ENCODE results near the gene AKAP3. TPM values are rescaled to one million over a fixed set of nuclear protein-coding genes. Genes with fewer than 3 reads are reported as not detected.

AKAP3 gene
- polyA plus RNA-seq, 1 donor (not counting 4 experiments of a cell fraction or from before 2014, with no cell fraction given), result 0.72 TPM

- no peaks in the 10 kb centered on the region for H4K20me1 ChIP-seq (ENCODE audit: control insufficient read depth, extremely low read depth, insufficient read depth, low read length)
- H3K9me3 ChIP-seq (ENCODE audit: control insufficient read depth, low read depth, low read length), result no peaks in the 10 kb centered on the region
- H2AFZ ChIP-seq (ENCODE audit: control insufficient read depth, low read length), result no peak overlapping the region
- H3K36me3 ChIP-seq (ENCODE audit: control insufficient read depth in 2 of 2, extremely low read depth in 1 of 2, insufficient read depth in 2 of 2, low read length in 2 of 2), result peaks cover 1 to 4% of the 10 kb centered on the region in 2 experiments
- H3K9ac ChIP-seq (ENCODE audit: control insufficient read depth, extremely low read depth, insufficient read depth, low read length), result no peak overlapping the region
- H3K27ac ChIP-seq (ENCODE audit: control insufficient read depth, insufficient read depth, low read length), result no peak overlapping the region
- H3K9me1 ChIP-seq (ENCODE audit: control insufficient read depth, extremely low read depth, insufficient read depth, low read length), result no peaks in the 10 kb centered on the region
- dilution Hi-C loops (cut with MboI; ENCODE audit: extremely low pct_ligation_motif_present, low sequenced_read_pairs), result no loop called here
- H3K79me2 ChIP-seq (ENCODE audit: control insufficient read depth, insufficient read depth, low read length), result no peaks in the 10 kb centered on the region
- no peaks in the 10 kb centered on the region for H3K27me3 ChIP-seq (ENCODE audit: control insufficient read depth, extremely low read depth, insufficient read depth, low read length)
- H3K4me2 ChIP-seq (ENCODE audit: control insufficient read depth, extremely low read depth, insufficient read depth, low read depth, low read length), result no peak overlapping the region
- H3K4me3 ChIP-seq (ENCODE audit: control insufficient read depth in 2 of 3, extremely low read depth in 1 of 3, insufficient read depth in 2 of 3, low read depth in 1 of 3, low read length in 3 of 3), result no peak overlapping the region
- no peak for FAIRE-seq
- H3K4me1 ChIP-seq (ENCODE audit: control insufficient read depth, extremely low read depth, insufficient read depth, low read length), result no peaks in the 10 kb centered on the region
- DNase-seq (ENCODE audit: low read depth, low spot score), result no peak
- TF ChIP-seq, protein P1, sequence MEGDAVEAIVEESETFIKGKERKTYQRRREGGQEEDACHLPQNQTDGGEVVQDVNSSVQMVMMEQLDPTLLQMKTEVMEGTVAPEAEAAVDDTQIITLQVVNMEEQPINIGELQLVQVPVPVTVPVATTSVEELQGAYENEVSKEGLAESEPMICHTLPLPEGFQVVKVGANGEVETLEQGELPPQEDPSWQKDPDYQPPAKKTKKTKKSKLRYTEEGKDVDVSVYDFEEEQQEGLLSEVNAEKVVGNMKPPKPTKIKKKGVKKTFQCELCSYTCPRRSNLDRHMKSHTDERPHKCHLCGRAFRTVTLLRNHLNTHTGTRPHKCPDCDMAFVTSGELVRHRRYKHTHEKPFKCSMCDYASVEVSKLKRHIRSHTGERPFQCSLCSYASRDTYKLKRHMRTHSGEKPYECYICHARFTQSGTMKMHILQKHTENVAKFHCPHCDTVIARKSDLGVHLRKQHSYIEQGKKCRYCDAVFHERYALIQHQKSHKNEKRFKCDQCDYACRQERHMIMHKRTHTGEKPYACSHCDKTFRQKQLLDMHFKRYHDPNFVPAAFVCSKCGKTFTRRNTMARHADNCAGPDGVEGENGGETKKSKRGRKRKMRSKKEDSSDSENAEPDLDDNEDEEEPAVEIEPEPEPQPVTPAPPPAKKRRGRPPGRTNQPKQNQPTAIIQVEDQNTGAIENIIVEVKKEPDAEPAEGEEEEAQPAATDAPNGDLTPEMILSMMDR (optimal IDR thresholded peaks at IDR 0.05 in 1 of 3, IDR thresholded peaks at IDR 0.05 in 1 of 3, conservative IDR thresholded peaks at IDR 0.05 in 1 of 3; ENCODE audit: extremely low read depth in 1 of 3, insufficient read depth in 2 of 3, low read length in 3 of 3), result no peak
- TF ChIP-seq EZH2 (IDR thresholded peaks at IDR 0.05; ENCODE audit: low read length), result no peak
These were observed 30.9 kb upstream of the AKAP3 start for GRCh38 chr12:4679711-4680110.

- Histone ChIP-seq H3K36me3 (ENCODE audit: control insufficient read depth in 2 of 2, extremely low read depth in 1 of 2, insufficient read depth in 2 of 2, low read length in 2 of 2) (peaks cover 15 to 23% of the 10 kb centered on the region in 2 experiments), H3K79me2 (ENCODE audit: control insufficient read depth, insufficient read depth, low read length) (no peaks in the 10 kb centered on the region), H3K9me1 (ENCODE audit: control insufficient read depth, extremely low read depth, insufficient read depth, low read length) (no peaks in the 10 kb centered on the region), H4K20me1 (ENCODE audit: control insufficient read depth, extremely low read depth, insufficient read depth, low read length) (no peaks in the 10 kb centered on the region), H3K27me3 (ENCODE audit: control insufficient read depth, extremely low read depth, insufficient read depth, low read length) (no peaks in the 10 kb centered on the region), H3K4me3 (ENCODE audit: control insufficient read depth in 2 of 3, extremely low read depth in 1 of 3, insufficient read depth in 2 of 3, low read depth in 1 of 3, low read length in 3 of 3) (no peak overlapping the region), H3K9ac (ENCODE audit: control insufficient read depth, extremely low read depth, insufficient read depth, low read length) (no peak overlapping the region), H3K4me1 (ENCODE audit: control insufficient read depth, extremely low read depth, insufficient read depth, low read length) (no peaks in the 10 kb centered on the region), H3K27ac (ENCODE audit: control insufficient read depth, insufficient read depth, low read length) (no peak overlapping the region), H3K4me2 (ENCODE audit: control insufficient read depth, extremely low read depth, insufficient read depth, low read depth, low read length) (no peak overlapping the region), H2AFZ (ENCODE audit: control insufficient read depth, low read length) (no peak overlapping the region), H3K9me3 (ENCODE audit: control insufficient read depth, low read depth, low read length) (no peaks in the 10 kb centered on the region)
- DNase-seq (ENCODE audit: low read depth, low spot score) (no peak), FAIRE-seq (no peak)
- dilution Hi-C loops (cut with MboI; ENCODE audit: extremely low pct_ligation_motif_present, low sequenced_read_pairs), result no loop called here
- TF ChIP-seq, protein P1 (optimal IDR thresholded peaks at IDR 0.05 in 1 of 3, IDR thresholded peaks at IDR 0.05 in 1 of 3, conservative IDR thresholded peaks at IDR 0.05 in 1 of 3; ENCODE audit: extremely low read depth in 1 of 3, insufficient read depth in 2 of 3, low read length in 3 of 3), result no peak
- TF ChIP-seq EZH2 (IDR thresholded peaks at IDR 0.05; ENCODE audit: low read length), result no peak
These were observed 16.4 kb upstream of the AKAP3 start for GRCh38 chr12:4665236-4665635.

All from keratinocyte (primary cell).